Measurements from ENCODE around the gene VWF. TPM values are rescaled to one million over a fixed set of nuclear protein-coding genes. Genes with fewer than 3 reads are reported as not detected.
A peak's percentile ranks its signal among the peaks of the same experiment; 100 is the strongest.

Gene VWF
- total and polyA plus RNA-seq, 12 donors, result 104 to 480 (median 253) TPM

- H3K36me3 ChIP-seq, result no peaks in the 10 kb centered on the region
- no peaks in the 10 kb centered on the region for H3K9me3 ChIP-seq
- peak overlapping the region; percentile 60 to 90 (median 76) for H3K27ac ChIP-seq
- TF ChIP-seq CTCF (IDR thresholded peaks at IDR 0.05), result peak in 1 of 9 donors; percentile 22
- H3K4me1 ChIP-seq, result peaks cover 12 to 60% (median 39%) of the 10 kb centered on the region in 9 donors
- 58 to 69% methylated on average over 21 of the region's 21 CpGs for WGBS, 2 donors
- ATAC-seq (peak; percentile 63 to 91 (median 84)), DNase-seq (peak; percentile 75 to 81)
- intact Hi-C loops (cut with DNase I), result loop anchor here in 5 of 10 donors (2.0 to 10.0 kb wide), 4 partner anchors 17 to 99 kb away; partner anchors contain the start of gene VWF (in 2 of the 5)
- H3K27me3 ChIP-seq, result no peaks in the 10 kb centered on the region
- H3K4me3 ChIP-seq, result peak overlapping the region in 1 of 10 donors; percentile 9
Observed at GRCh38 chr12:6171409-6172015, 47.0 kb upstream of the VWF start.

GRCh38 chr12:6167327-6168280 lies 43.1 kb upstream of the VWF start:
- peak overlapping the region; percentile 3 to 90 (median 78) for H3K27ac ChIP-seq
- DNase-seq, result peak in 1 of 2 donors; percentile 80
- peak; percentile 53 to 92 (median 78) for ATAC-seq
- TF ChIP-seq CTCF (IDR thresholded peaks at IDR 0.05), result no peak
- no peaks in the 10 kb centered on the region for H3K9me3 ChIP-seq
- H3K4me3 ChIP-seq, result no peak overlapping the region
- no peaks in the 10 kb centered on the region for H3K36me3 ChIP-seq
- WGBS, 2 donors, result 45 to 49% methylated on average over 17 of the region's 17 CpGs
- H3K4me1 ChIP-seq, result peaks cover 12 to 55% (median 39%) of the 10 kb centered on the region in 9 donors
- intact Hi-C loops (cut with DNase I), result loop anchor here in 3 of 10 donors (5.0 to 10.0 kb wide), 3 partner anchors 40 to 93 kb away; partner anchors contain the start of gene VWF (in 1 of the 3)
- no peaks in the 10 kb centered on the region for H3K27me3 ChIP-seq

- peaks cover 12 to 53% (median 36%) of the 10 kb centered on the region in 9 donors for H3K4me1 ChIP-seq
- no peak for TF ChIP-seq CTCF (IDR thresholded peaks at IDR 0.05)
- intact Hi-C loops (cut with DNase I), result loop anchor here in 3 of 10 donors (5.0 to 10.0 kb wide), 3 partner anchors 40 to 92 kb away; partner anchors contain the start of gene VWF (in 1 of the 3)
- H3K27ac ChIP-seq, result peak overlapping the region; percentile 3 to 90 (median 78)
- H3K4me3 ChIP-seq, result no peak overlapping the region
- H3K9me3 ChIP-seq, result no peaks in the 10 kb centered on the region
- whole genome bisulfite sequencing, 2 donors, result 85 to 92% methylated on average over 6 of the region's 6 CpGs
- DNase-seq, result no peak
- ATAC-seq, result no peak
- H3K27me3 ChIP-seq, result no peaks in the 10 kb centered on the region
- no peaks in the 10 kb centered on the region for H3K36me3 ChIP-seq
Observed at GRCh38 chr12:6166808-6167207, 42.3 kb upstream of the VWF start.

GRCh38 chr12:6165395-6165794 lies 40.9 kb upstream of the VWF start:
- Histone ChIP-seq H3K27me3 (peaks cover 0 to 4% (median 0%) of the 10 kb centered on the region in 7 donors), H3K4me1 (peaks cover 16 to 64% (median 47%) of the 10 kb centered on the region in 9 donors), H3K4me3 (no peak overlapping the region), H3K9me3 (no peaks in the 10 kb centered on the region), H3K27ac (no peak overlapping the region), H3K36me3 (no peaks in the 10 kb centered on the region)
- no peak for ATAC-seq
- DNase-seq, result no peak
- intact Hi-C loops (cut with DNase I), result loop anchor here in 3 of 10 donors (5.0 to 10.0 kb wide), 3 partner anchors 38 to 91 kb away; partner anchors contain the start of gene VWF (in 1 of the 3)
- TF ChIP-seq CTCF (IDR thresholded peaks at IDR 0.05), result no peak
- 58 to 65% methylated on average over 2 of the region's 2 CpGs for WGBS, 2 donors
